ENCODE measurements around the gene ANO7.
A peak's percentile ranks its signal among the peaks of the same experiment; 100 is the strongest.

The ANO7 gene

DNA sequence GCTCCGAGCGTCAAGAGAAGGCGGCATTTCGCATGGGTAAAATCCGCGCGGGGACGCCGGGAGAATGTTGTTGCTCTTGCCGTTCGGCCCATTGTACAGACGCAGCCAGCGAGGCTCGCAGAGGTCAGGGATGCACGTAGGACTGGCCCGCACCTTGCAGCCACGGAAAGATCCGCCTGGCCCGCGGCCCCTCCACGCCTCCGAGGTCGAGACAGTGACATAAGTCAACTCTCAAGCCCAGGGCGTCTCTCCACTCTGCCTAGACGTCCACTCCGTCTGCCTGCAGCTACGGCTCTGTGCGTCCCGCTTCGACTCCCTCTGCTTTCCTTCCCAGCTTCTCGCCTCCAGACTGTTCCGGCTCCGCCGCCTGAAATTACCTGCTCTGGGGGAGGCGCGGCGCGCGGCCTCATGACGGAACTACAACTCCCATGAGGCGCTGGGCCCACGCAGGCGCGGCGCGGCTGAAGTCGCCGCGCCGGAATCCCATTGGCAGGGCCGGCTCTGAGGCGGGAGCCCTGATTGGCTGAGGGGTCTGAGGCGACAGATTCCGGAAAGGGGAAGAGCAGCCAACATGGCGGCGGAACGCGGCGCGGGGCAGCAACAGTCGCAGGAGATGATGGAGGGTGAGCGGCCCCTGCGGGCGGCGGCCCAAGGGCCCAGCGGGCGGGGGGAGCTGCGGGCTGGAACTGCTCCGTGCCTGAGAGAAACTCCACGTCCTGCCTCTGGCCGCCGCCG lies 38.4 kb upstream of the ANO7 start, which contains the start of gene PPP1R7:
Gene PPP1R7, plus strand, starts transcription at position 543 of the 735 bp plus-strand sequence. Its CDS starts 29 bp downstream, at position 572.
- TF ChIP-seq CSDC2 (CRISPR knock-in tag; IDR thresholded peaks at IDR 0.05) (0 out of 2 replicates have a peak, but pooled peaks have one; percentile 8), ZNF8 (CRISPR knock-in tag; IDR thresholded peaks at IDR 0.05) (no peak)
- ATAC-seq: peak; percentile 92

DNA sequence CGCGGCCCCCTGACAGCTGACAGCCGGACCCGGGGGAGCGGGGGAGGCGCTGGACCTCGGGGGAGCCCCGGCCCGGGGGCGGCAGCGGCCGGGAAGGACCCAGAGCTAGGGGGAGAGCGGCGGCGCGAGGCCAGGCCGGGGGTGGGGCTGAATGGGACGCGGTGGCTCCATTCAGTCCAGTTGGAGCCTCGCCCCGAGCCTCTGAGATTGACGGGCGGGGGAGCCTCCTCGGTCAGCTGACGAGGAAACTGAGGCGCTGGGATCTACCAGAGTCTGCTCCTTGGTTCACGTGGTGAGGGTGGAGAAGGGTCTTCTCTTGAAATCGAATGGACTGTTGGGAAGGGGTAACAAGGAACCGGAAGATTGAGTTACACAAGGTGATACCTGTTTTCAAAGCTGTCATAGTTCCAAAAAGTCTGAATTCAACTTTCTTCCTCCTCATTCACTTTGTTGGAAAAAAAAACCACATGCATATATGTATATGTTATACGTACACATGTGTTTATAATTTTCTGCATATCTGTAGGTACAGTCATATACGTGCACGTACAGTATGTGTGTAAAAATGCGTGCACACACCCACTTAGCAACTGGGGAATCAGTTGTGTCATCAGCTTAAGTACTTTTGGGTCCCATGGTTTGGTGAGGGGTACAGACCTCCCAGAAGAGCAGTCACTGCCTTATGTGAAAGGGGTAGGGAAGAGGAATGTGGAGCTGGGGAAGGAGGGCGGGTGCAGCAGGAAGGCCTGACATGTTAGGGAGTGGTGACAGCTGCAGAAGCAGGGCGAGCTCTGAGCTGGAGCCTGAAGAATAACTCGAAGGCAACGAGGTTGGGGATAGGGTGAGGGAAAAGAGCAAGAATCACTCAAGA lies 37.6 kb upstream of the ANO7 start:
- TF ChIP-seq TCF4 (CRISPR knock-in tag; IDR thresholded peaks at IDR 0.05; ENCODE audit: borderline replicate concordance): no peak
- TF ChIP-seq ARNTL (CRISPR knock-in tag; IDR thresholded peaks at IDR 0.05; ENCODE audit: borderline replicate concordance, low read depth): no peak
- no peak for TF ChIP-seq ZFP30 (CRISPR knock-in tag; IDR thresholded peaks at IDR 0.05)
- TF ChIP-seq, protein P1, sequence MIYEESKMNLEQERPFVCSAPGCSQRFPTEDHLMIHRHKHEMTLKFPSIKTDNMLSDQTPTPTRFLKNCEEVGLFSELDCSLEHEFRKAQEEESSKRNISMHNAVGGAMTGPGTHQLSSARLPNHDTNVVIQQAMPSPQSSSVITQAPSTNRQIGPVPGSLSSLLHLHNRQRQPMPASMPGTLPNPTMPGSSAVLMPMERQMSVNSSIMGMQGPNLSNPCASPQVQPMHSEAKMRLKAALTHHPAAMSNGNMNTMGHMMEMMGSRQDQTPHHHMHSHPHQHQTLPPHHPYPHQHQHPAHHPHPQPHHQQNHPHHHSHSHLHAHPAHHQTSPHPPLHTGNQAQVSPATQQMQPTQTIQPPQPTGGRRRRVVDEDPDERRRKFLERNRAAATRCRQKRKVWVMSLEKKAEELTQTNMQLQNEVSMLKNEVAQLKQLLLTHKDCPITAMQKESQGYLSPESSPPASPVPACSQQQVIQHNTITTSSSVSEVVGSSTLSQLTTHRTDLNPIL (CRISPR knock-in tag; IDR thresholded peaks at IDR 0.05; ENCODE audit: low read depth): no peak
- no peak for TF ChIP-seq SNAI2 (CRISPR knock-in tag; IDR thresholded peaks at IDR 0.05)
- TF ChIP-seq CSDC2 (CRISPR knock-in tag; IDR thresholded peaks at IDR 0.05): no peak
- TF ChIP-seq ISL1 (CRISPR knock-in tag; IDR thresholded peaks at IDR 0.05): no peak
- no peak for TF ChIP-seq OSR1 (CRISPR knock-in tag; IDR thresholded peaks at IDR 0.05)
- no peak for TF ChIP-seq ZNF70 (CRISPR knock-in tag; IDR thresholded peaks at IDR 0.05)
- TF ChIP-seq ZNF8 (CRISPR knock-in tag; IDR thresholded peaks at IDR 0.05): no peak
- TF ChIP-seq BACH2 (CRISPR knock-in tag; IDR thresholded peaks at IDR 0.05; ENCODE audit: borderline replicate concordance): no peak
- TF ChIP-seq, protein P2, sequence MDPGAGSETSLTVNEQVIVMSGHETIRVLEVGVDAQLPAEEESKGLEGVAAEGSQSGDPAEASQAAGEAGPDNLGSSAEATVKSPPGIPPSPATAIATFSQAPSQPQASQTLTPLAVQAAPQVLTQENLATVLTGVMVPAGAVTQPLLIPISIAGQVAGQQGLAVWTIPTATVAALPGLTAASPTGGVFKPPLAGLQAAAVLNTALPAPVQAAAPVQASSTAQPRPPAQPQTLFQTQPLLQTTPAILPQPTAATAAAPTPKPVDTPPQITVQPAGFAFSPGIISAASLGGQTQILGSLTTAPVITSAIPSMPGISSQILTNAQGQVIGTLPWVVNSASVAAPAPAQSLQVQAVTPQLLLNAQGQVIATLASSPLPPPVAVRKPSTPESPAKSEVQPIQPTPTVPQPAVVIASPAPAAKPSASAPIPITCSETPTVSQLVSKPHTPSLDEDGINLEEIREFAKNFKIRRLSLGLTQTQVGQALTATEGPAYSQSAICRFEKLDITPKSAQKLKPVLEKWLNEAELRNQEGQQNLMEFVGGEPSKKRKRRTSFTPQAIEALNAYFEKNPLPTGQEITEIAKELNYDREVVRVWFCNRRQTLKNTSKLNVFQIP (CRISPR knock-in tag; IDR thresholded peaks at IDR 0.05; ENCODE audit: borderline replicate concordance, low read depth): no peak
- no peak for TF ChIP-seq ZFP3 (CRISPR knock-in tag; IDR thresholded peaks at IDR 0.05)
- no peak; the same call in 2 of the 3 replicates for ATAC-seq

DNA sequence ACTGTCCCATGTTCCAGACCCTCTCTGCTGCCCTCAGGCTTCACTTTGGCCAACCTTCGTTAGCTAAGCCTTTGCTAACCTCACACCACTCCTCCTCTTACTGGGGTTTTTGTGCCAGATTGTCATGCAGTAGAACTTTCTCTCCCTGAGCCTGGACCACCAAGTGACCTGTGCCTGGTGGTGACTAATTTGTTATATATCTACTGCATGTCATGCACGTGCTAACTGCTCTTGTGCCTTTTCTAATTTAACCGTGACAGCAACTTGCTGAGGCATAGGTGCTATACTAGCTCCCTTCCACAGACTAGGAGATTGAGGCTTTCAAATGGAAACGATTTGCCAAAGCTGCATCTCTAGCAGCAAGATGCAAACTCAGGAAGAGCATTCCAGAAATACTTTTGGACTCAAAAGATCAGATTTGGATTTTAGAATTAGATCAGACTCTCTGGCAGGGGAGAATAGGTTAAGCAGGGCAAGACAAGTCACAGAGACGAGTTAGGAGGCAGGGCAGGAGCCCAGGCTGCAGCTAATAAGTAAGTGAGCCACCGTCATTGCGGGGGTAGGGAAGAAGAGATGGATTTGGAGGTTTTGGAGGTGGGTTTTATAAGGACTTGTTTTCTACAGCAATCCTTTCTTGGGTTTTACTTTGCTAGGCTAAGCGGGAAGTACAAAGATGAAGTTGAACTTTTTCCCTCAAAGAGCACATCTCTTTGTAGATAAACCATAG lies 36.4 kb upstream of the ANO7 start:
- TF ChIP-seq, protein P3, sequence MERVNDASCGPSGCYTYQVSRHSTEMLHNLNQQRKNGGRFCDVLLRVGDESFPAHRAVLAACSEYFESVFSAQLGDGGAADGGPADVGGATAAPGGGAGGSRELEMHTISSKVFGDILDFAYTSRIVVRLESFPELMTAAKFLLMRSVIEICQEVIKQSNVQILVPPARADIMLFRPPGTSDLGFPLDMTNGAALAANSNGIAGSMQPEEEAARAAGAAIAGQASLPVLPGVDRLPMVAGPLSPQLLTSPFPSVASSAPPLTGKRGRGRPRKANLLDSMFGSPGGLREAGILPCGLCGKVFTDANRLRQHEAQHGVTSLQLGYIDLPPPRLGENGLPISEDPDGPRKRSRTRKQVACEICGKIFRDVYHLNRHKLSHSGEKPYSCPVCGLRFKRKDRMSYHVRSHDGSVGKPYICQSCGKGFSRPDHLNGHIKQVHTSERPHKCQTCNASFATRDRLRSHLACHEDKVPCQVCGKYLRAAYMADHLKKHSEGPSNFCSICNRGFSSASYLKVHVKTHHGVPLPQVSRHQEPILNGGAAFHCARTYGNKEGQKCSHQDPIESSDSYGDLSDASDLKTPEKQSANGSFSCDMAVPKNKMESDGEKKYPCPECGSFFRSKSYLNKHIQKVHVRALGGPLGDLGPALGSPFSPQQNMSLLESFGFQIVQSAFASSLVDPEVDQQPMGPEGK (CRISPR knock-in tag; IDR thresholded peaks at IDR 0.05; ENCODE audit: borderline replicate concordance): no peak
- TF ChIP-seq RARB (CRISPR knock-in tag; IDR thresholded peaks at IDR 0.05) (no peak), ZFP3 (CRISPR knock-in tag; IDR thresholded peaks at IDR 0.05) (no peak), TOX (CRISPR knock-in tag; IDR thresholded peaks at IDR 0.05; ENCODE audit: borderline replicate concordance) (no peak)
- ATAC-seq: no peak

DNA sequence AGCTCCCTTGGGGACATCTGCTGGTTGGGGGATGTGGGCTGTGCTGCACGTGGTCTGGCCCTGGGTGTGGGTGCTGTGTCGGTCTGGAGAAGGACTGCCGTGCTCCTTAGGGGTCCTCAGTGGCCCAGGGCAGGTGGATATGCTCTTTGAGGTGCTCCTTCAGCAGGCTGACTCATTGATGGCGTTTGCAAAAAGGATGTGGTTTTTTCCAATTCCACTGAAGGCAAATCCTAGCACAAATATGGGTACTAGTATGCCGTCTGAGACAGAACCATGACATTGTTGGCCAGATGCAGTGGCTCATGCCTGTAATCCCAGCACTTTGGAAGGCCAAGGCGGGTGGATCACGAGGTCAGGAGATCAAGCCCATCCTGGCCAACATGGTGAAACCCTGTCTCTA lies 34.9 kb upstream of the ANO7 start:
- TF ChIP-seq SNAI2 (CRISPR knock-in tag; IDR thresholded peaks at IDR 0.05) (no peak), TOX (CRISPR knock-in tag; IDR thresholded peaks at IDR 0.05; ENCODE audit: borderline replicate concordance) (no peak), ARNTL (CRISPR knock-in tag; IDR thresholded peaks at IDR 0.05; ENCODE audit: borderline replicate concordance, low read depth) (no peak), TCF4 (CRISPR knock-in tag; IDR thresholded peaks at IDR 0.05; ENCODE audit: borderline replicate concordance) (no peak), ZC3H10 (CRISPR knock-in tag; IDR thresholded peaks at IDR 0.05) (no peak), ZNF8 (CRISPR knock-in tag; IDR thresholded peaks at IDR 0.05) (no peak), OSR1 (CRISPR knock-in tag; IDR thresholded peaks at IDR 0.05) (no peak), ESRRG (CRISPR knock-in tag; IDR thresholded peaks at IDR 0.05) (no peak)
- TF ChIP-seq, protein P2 (CRISPR knock-in tag; IDR thresholded peaks at IDR 0.05; ENCODE audit: borderline replicate concordance, low read depth): no peak
- ATAC-seq: no peak

Measured in SK-N-SH treated with all-trans-retinoic acid at 6 μM for 48 hours (cell line).